Panc1 (cell line): ENCODE results near the gene ZNF879. TPM values are rescaled to one million over a fixed set of nuclear protein-coding genes. Genes with fewer than 3 reads are reported as not detected.

Experiments
- ATAC-seq: fragments of 200-7000 bp; cut with Tn5 transposase; 2 replicates; pipeline ENCODE4 v1.9.1; 2020; ENCODE audit warnings: mild to moderate bottlenecking, moderate library complexity
- BruUV-seq: library from RNA; stranded (reverse); fragments of 400-500 nt; replicated peaks from 2 replicates; lab custom pipeline; 2021; lab: Mats Ljungman, UMichigan
- CTCF ChIA-PET: fragments of 300-600 bp; sonication (Branson Sonifier 250); formaldehyde crosslinking; loops from one replicate; lab custom pipeline; 2022; ENCODE audit warnings: antibody characterized with exemption; lab: Charles Lee
- POLR2A ChIA-PET: fragments of 300-600 bp; sonication (Branson Sonifier 250); formaldehyde crosslinking; loops from one replicate; lab custom pipeline; 2022; ENCODE audit warnings: antibody characterized with exemption; lab: Charles Lee
- DNase-seq: peaks from one replicate; pipeline ENCODE4 v3.0.0-alpha.2; 2010; ENCODE audit warnings: low read depth, low spot score
- H3K27ac ChIP-seq: 2 replicates; pipeline ENCODE4 v1.5.1; 2011; ENCODE audit warnings: mild to moderate bottlenecking, low read length, inconsistent platforms
- H3K27me3 ChIP-seq: fragments of 200-500 bp; sonication (Bioruptor generic); 2 replicates; pipeline ENCODE4 v1.6.0; 2014; ENCODE audit warnings: low read length, inconsistent platforms; ENCODE audit not compliant: control insufficient read depth, insufficient read depth
- H3K36me3 ChIP-seq: fragments of 200-500 bp; sonication (Bioruptor generic); 2 replicates; pipeline ENCODE4 v1.5.1; 2014; ENCODE audit warnings: inconsistent platforms, mild to moderate bottlenecking, low read length, moderate library complexity; ENCODE audit not compliant: control insufficient read depth, insufficient read depth
- H3K4me1 ChIP-seq: 2 replicates; pipeline ENCODE4 v1.5.1; 2011; ENCODE audit warnings: inconsistent platforms, mild to moderate bottlenecking, low read length, moderate library complexity; ENCODE audit not compliant: control insufficient read depth, insufficient read depth
- H3K4me3 ChIP-seq, 2 experiments: 2 replicates each; pipeline ENCODE4 v1.5.1; 2011 to 2012; ENCODE audit warnings: low read depth in 2 of 2, low read length in 2 of 2, mild to moderate bottlenecking in 2 of 2, inconsistent platforms in 1 of 2, moderate library complexity in 1 of 2
- H3K9me3 ChIP-seq: fragments of 200-500 bp; sonication (Bioruptor generic); 2 replicates; pipeline ENCODE4 v1.5.1; 2014; ENCODE audit warnings: low read depth, mild to moderate bottlenecking, inconsistent platforms, low read length, moderate library complexity; ENCODE audit not compliant: control insufficient read depth, insufficient read depth
- CTCF ChIP-seq: fragments of 450-650 bp; IDR thresholded peaks from 2 replicates; pipeline ENCODE4 v1.5.1; 2017; ENCODE audit warnings: mild to moderate bottlenecking
- POLR2AphosphoS5 ChIP-seq: IDR thresholded peaks from 2 replicates; pipeline ENCODE4 v1.6.1; 2012; ENCODE audit warnings: mild to moderate bottlenecking, low read depth, low read length, moderate library complexity
- REST ChIP-seq, 2 experiments: IDR thresholded peaks; 2 replicates each; pipeline ENCODE4 v1.6.1; 2011 to 2012; ENCODE audit warnings: low read depth in 2 of 2, control low read depth in 1 of 2, low read length in 1 of 2, mild to moderate bottlenecking in 1 of 2, moderate library complexity in 1 of 2; ENCODE audit not compliant: insufficient read depth in 1 of 2
- SIN3A ChIP-seq: IDR thresholded peaks from 2 replicates; pipeline ENCODE4 v1.6.1; 2012; ENCODE audit warnings: low read depth, mild to moderate bottlenecking, low read length, moderate library complexity, borderline replicate concordance; ENCODE audit not compliant: insufficient read depth
- TCF7L2 ChIP-seq: IDR thresholded peaks from 2 replicates; pipeline ENCODE4 v1.6.1; 2011; ENCODE audit warnings: mild to moderate bottlenecking, low read depth, low read length, inconsistent platforms
- in situ Hi-C: cut with HindIII; loops from 2 replicates; pipeline ENCODE4 v1.10.0; 2016; ENCODE audit warnings: low sequenced_read_pairs, low pct_unique_long_range_greater_than_20kb
- intact Hi-C: fragments of 100-400 bp; cut with micrococcal nuclease; formaldehyde crosslinking; loops from one replicate; pipeline ENCODE4 v1.10.0; 2022; ENCODE audit not compliant: unreplicated experiment
- total RNA-seq: library from RNA; stranded (reverse); gene quantifications from one replicate; pipeline ENCODE4 v1.2.1, GENCODE V29; 2021; ENCODE audit not compliant: unreplicated experiment

ZNF879 gene
- total RNA-seq, 1 experiment from 2014 or later: 5.9 TPM

DNA sequence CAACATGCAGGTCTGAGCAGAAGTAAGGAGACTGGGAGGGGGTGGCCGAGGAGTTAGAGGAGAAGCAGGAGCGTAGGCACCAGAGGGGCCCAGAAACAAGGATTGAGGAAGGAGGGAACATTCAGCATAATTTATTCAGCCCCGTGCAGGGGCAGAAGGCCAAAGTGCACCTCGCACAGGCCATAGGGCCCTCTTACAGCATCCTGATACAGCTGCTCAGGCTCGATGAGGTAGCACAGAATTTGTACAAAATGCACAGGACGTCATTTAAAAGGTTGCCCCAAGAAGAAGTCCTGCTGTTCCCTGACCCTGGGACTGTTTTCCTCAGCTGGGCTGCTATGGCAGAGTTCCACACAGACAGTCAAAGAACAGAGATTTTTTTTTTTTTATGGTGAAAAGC lies 26.4 kb upstream of the ZNF879 start:
- no peak overlapping the region for H3K27ac ChIP-seq
- CTCF ChIA-PET: no interaction called here
- no peak overlapping the region for H3K4me3 ChIP-seq
- DNase-seq (no peak), ATAC-seq (no peak)
- H3K4me1 ChIP-seq: no peaks in the 10 kb centered on the region
- no peak for TF ChIP-seq REST (IDR thresholded peaks at IDR 0.05; ENCODE audit: insufficient read depth in 1 of 2, low read depth in 2 of 2, low read length in 1 of 2)
- TF ChIP-seq CTCF: no peak
- no peak for TF ChIP-seq TCF7L2
- TF ChIP-seq SIN3A: no peak
- TF ChIP-seq POLR2AphosphoS5: no peak
- H3K9me3 ChIP-seq: no peaks in the 10 kb centered on the region
- POLR2A ChIA-PET: no interaction called here
- no peaks in the 10 kb centered on the region for H3K36me3 ChIP-seq
- H3K27me3 ChIP-seq: no peaks in the 10 kb centered on the region
- in situ Hi-C loops (no loop called here), intact Hi-C loops (no loop called here)
- no TSS peak for BruUV-seq

GRCh38 chr5:178998441-178998840 lies 25.2 kb upstream of the ZNF879 start:
- DNase-seq: no peak
- Histone ChIP-seq H3K4me3 (no peak overlapping the region), H3K27me3 (no peaks in the 10 kb centered on the region), H3K9me3 (peaks cover 2% of the 10 kb centered on the region; the same call in 1 of the 2 replicates), H3K27ac (no peak overlapping the region), H3K36me3 (no peaks in the 10 kb centered on the region), H3K4me1 (no peaks in the 10 kb centered on the region)
- BruUV-seq: no TSS peak
- POLR2A ChIA-PET: no interaction called here
- in situ Hi-C loops (no loop called here), intact Hi-C loops (no loop called here)
- CTCF ChIA-PET: no interaction called here
- TF ChIP-seq REST (IDR thresholded peaks at IDR 0.05; ENCODE audit: insufficient read depth in 1 of 2, low read depth in 2 of 2, low read length in 1 of 2): no peak
- no peak for TF ChIP-seq CTCF
- ATAC-seq: no peak
